Measurements from ENCODE around the gene PMEPA1.

The PMEPA1 gene

GRCh38 chr20:57601737-57602136, 108.1 kb downstream of the PMEPA1 start:
- Histone ChIP-seq H4K8ac (ENCODE audit: low read depth, low read length) (no peak overlapping the region), H2BK12ac (ENCODE audit: low read length) (no peak overlapping the region), H3K4me2 (ENCODE audit: insufficient read depth, low read length, poor library complexity, severe bottlenecking) (no peak overlapping the region), H3K79me1 (ENCODE audit: low read depth, low read length) (no peaks in the 10 kb centered on the region), H3K36me3 (replicated peaks in 1 of 2; ENCODE audit: control insufficient read depth in 2 of 2, insufficient read depth in 2 of 2, low read length in 2 of 2) (no peaks in the 10 kb centered on the region), H3K27ac (replicated peaks; ENCODE audit: low read length) (no peak overlapping the region), H3K9me3 (replicated peaks in 1 of 2; ENCODE audit: control insufficient read depth in 2 of 2, insufficient read depth in 1 of 2, low read depth in 1 of 2, low read length in 2 of 2) (no peaks in the 10 kb centered on the region), H4K91ac (ENCODE audit: low read depth, low read length, poor library complexity) (peak overlapping the region; percentile 35), H3K4me1 (ENCODE audit: control insufficient read depth in 2 of 2, insufficient read depth in 1 of 2, low read depth in 1 of 2, low read length in 2 of 2) (peaks cover 0 to 7% of the 10 kb centered on the region in 2 donors), H3K4me3 (ENCODE audit: low read length in 2 of 2) (no peak overlapping the region), H2BK5ac (ENCODE audit: low read length) (no peak overlapping the region), H3K9ac (ENCODE audit: low read depth, low read length, poor library complexity) (no peak overlapping the region), H2AFZ (ENCODE audit: low read length) (no peak overlapping the region), H2BK15ac (ENCODE audit: low read length) (no peak overlapping the region), H3K4ac (ENCODE audit: low read length) (no peak overlapping the region), H2AK5ac (ENCODE audit: low read depth, low read length) (no peak overlapping the region), H3K27me3 (ENCODE audit: control insufficient read depth in 3 of 3, insufficient read depth in 3 of 3, low read depth in 1 of 3, low read length in 3 of 3) (peaks cover 0 to 39% (median 0%) of the 10 kb centered on the region in 3 experiments), H3K18ac (ENCODE audit: low read length) (no peak overlapping the region), H2BK120ac (ENCODE audit: low read depth, low read length) (no peak overlapping the region), H3K23ac (ENCODE audit: low read depth, low read length, poor library complexity) (no peak overlapping the region), H3K14ac (ENCODE audit: low read length) (no peak overlapping the region)
- WGBS, 2 donors (ENCODE audit: extremely low coverage in 2 of 2, insufficient read length in 2 of 2, insufficient replicate concordance in 1 of 2) = no CpG with 5 or more reads among the region's 5 CpGs
- DNase-seq (ENCODE audit: low spot score) = no peak

GRCh38 chr20:57601211-57601570, 108.6 kb downstream of the PMEPA1 start:
- no peak overlapping the region for H3K23ac ChIP-seq (ENCODE audit: low read depth, low read length, poor library complexity)
- no peaks in the 10 kb centered on the region for H3K79me1 ChIP-seq (ENCODE audit: low read depth, low read length)
- DNase-seq (ENCODE audit: low spot score) = no peak
- no peak overlapping the region for H2BK120ac ChIP-seq (ENCODE audit: low read depth, low read length)
- H2BK15ac ChIP-seq (ENCODE audit: low read length) = peak overlapping the region; percentile 63
- no peaks in the 10 kb centered on the region for H3K9me3 ChIP-seq (replicated peaks in 1 of 2; ENCODE audit: control insufficient read depth in 2 of 2, insufficient read depth in 1 of 2, low read depth in 1 of 2, low read length in 2 of 2)
- H3K36me3 ChIP-seq (replicated peaks in 1 of 2; ENCODE audit: control insufficient read depth in 2 of 2, insufficient read depth in 2 of 2, low read length in 2 of 2) = no peaks in the 10 kb centered on the region
- no peak overlapping the region for H4K91ac ChIP-seq (ENCODE audit: low read depth, low read length, poor library complexity)
- H3K27ac ChIP-seq (replicated peaks; ENCODE audit: low read length) = no peak overlapping the region
- H3K14ac ChIP-seq (ENCODE audit: low read length) = peak overlapping the region; percentile 78
- no peak overlapping the region for H3K4me2 ChIP-seq (ENCODE audit: insufficient read depth, low read length, poor library complexity, severe bottlenecking)
- peaks cover 0 to 35% (median 0%) of the 10 kb centered on the region in 3 experiments for H3K27me3 ChIP-seq (ENCODE audit: control insufficient read depth in 3 of 3, insufficient read depth in 3 of 3, low read depth in 1 of 3, low read length in 3 of 3)
- WGBS, 2 donors (ENCODE audit: extremely low coverage in 2 of 2, insufficient read length in 2 of 2, insufficient replicate concordance in 1 of 2) = no CpG with 5 or more reads among the region's 2 CpGs
- no peak overlapping the region for H4K8ac ChIP-seq (ENCODE audit: low read depth, low read length)
- H2BK5ac ChIP-seq (ENCODE audit: low read length) = no peak overlapping the region
- no peak overlapping the region for H3K4ac ChIP-seq (ENCODE audit: low read length)
- no peak overlapping the region for H3K18ac ChIP-seq (ENCODE audit: low read length)
- no peak overlapping the region for H3K9ac ChIP-seq (ENCODE audit: low read depth, low read length, poor library complexity)
- H3K4me3 ChIP-seq (ENCODE audit: low read length in 2 of 2) = no peak overlapping the region
- H2BK12ac ChIP-seq (ENCODE audit: low read length) = no peak overlapping the region
- peaks cover 0 to 7% of the 10 kb centered on the region in 2 donors for H3K4me1 ChIP-seq (ENCODE audit: control insufficient read depth in 2 of 2, insufficient read depth in 1 of 2, low read depth in 1 of 2, low read length in 2 of 2)
- no peak overlapping the region for H2AFZ ChIP-seq (ENCODE audit: low read length)
- H2AK5ac ChIP-seq (ENCODE audit: low read depth, low read length) = peak overlapping the region; percentile 20

- Histone ChIP-seq H3K14ac (ENCODE audit: low read length) (peak overlapping the region; percentile 78), H3K9ac (ENCODE audit: low read depth, low read length, poor library complexity) (no peak overlapping the region), H4K8ac (ENCODE audit: low read depth, low read length) (no peak overlapping the region), H3K23ac (ENCODE audit: low read depth, low read length, poor library complexity) (no peak overlapping the region), H3K79me1 (ENCODE audit: low read depth, low read length) (no peaks in the 10 kb centered on the region), H3K27ac (replicated peaks; ENCODE audit: low read length) (no peak overlapping the region), H2BK120ac (ENCODE audit: low read depth, low read length) (no peak overlapping the region), H2AK5ac (ENCODE audit: low read depth, low read length) (peak overlapping the region; percentile 20), H2AFZ (ENCODE audit: low read length) (no peak overlapping the region), H3K4ac (ENCODE audit: low read length) (no peak overlapping the region), H3K27me3 (ENCODE audit: control insufficient read depth in 3 of 3, insufficient read depth in 3 of 3, low read depth in 1 of 3, low read length in 3 of 3) (peaks cover 0 to 34% (median 0%) of the 10 kb centered on the region in 3 experiments), H3K9me3 (replicated peaks in 1 of 2; ENCODE audit: control insufficient read depth in 2 of 2, insufficient read depth in 1 of 2, low read depth in 1 of 2, low read length in 2 of 2) (no peaks in the 10 kb centered on the region), H2BK5ac (ENCODE audit: low read length) (no peak overlapping the region), H3K4me2 (ENCODE audit: insufficient read depth, low read length, poor library complexity, severe bottlenecking) (no peak overlapping the region), H2BK12ac (ENCODE audit: low read length) (no peak overlapping the region), H3K4me3 (ENCODE audit: low read length in 2 of 2) (no peak overlapping the region), H3K36me3 (replicated peaks in 1 of 2; ENCODE audit: control insufficient read depth in 2 of 2, insufficient read depth in 2 of 2, low read length in 2 of 2) (no peaks in the 10 kb centered on the region), H4K91ac (ENCODE audit: low read depth, low read length, poor library complexity) (no peak overlapping the region), H3K4me1 (ENCODE audit: control insufficient read depth in 2 of 2, insufficient read depth in 1 of 2, low read depth in 1 of 2, low read length in 2 of 2) (peaks cover 0 to 7% of the 10 kb centered on the region in 2 donors), H2BK15ac (ENCODE audit: low read length) (peak overlapping the region; percentile 63), H3K18ac (ENCODE audit: low read length) (peak overlapping the region; percentile 27)
- DNase-seq (ENCODE audit: low spot score) = no peak
- WGBS, 2 donors (ENCODE audit: extremely low coverage in 2 of 2, insufficient read length in 2 of 2, insufficient replicate concordance in 1 of 2) = no CpG with 5 or more reads among the region's 13 CpGs
Observed at GRCh38 chr20:57600320-57601210, 109.2 kb downstream of the PMEPA1 start.

- peak overlapping the region; percentile 64 for H3K9ac ChIP-seq (ENCODE audit: low read depth, low read length, poor library complexity)
- no peaks in the 10 kb centered on the region for H3K9me3 ChIP-seq (replicated peaks in 1 of 2; ENCODE audit: control insufficient read depth in 2 of 2, insufficient read depth in 1 of 2, low read depth in 1 of 2, low read length in 2 of 2)
- no peak overlapping the region for H2BK12ac ChIP-seq (ENCODE audit: low read length)
- no peak overlapping the region for H2AFZ ChIP-seq (ENCODE audit: low read length)
- no peak overlapping the region for H3K27ac ChIP-seq (replicated peaks; ENCODE audit: low read length)
- H2AK5ac ChIP-seq (ENCODE audit: low read depth, low read length) = no peak overlapping the region
- no peak overlapping the region for H3K4me3 ChIP-seq (ENCODE audit: low read length in 2 of 2)
- H3K14ac ChIP-seq (ENCODE audit: low read length) = no peak overlapping the region
- H3K4ac ChIP-seq (ENCODE audit: low read length) = no peak overlapping the region
- no peaks in the 10 kb centered on the region for H3K79me1 ChIP-seq (ENCODE audit: low read depth, low read length)
- H3K23ac ChIP-seq (ENCODE audit: low read depth, low read length, poor library complexity) = no peak overlapping the region
- WGBS, 2 donors (ENCODE audit: extremely low coverage in 2 of 2, insufficient read length in 2 of 2, insufficient replicate concordance in 1 of 2) = no CpG with 5 or more reads among the region's 5 CpGs
- no peak for DNase-seq (ENCODE audit: low spot score)
- no peak overlapping the region for H3K18ac ChIP-seq (ENCODE audit: low read length)
- H3K36me3 ChIP-seq (replicated peaks in 1 of 2; ENCODE audit: control insufficient read depth in 2 of 2, insufficient read depth in 2 of 2, low read length in 2 of 2) = no peaks in the 10 kb centered on the region
- H2BK15ac ChIP-seq (ENCODE audit: low read length) = no peak overlapping the region
- no peak overlapping the region for H4K91ac ChIP-seq (ENCODE audit: low read depth, low read length, poor library complexity)
- no peak overlapping the region for H4K8ac ChIP-seq (ENCODE audit: low read depth, low read length)
- no peak overlapping the region for H2BK120ac ChIP-seq (ENCODE audit: low read depth, low read length)
- H3K27me3 ChIP-seq (ENCODE audit: control insufficient read depth in 3 of 3, insufficient read depth in 3 of 3, low read depth in 1 of 3, low read length in 3 of 3) = peaks cover 0 to 39% (median 0%) of the 10 kb centered on the region in 3 experiments
- H3K4me1 ChIP-seq (ENCODE audit: control insufficient read depth in 2 of 2, insufficient read depth in 1 of 2, low read depth in 1 of 2, low read length in 2 of 2) = peaks cover 0 to 7% of the 10 kb centered on the region in 2 donors
- no peak overlapping the region for H3K4me2 ChIP-seq (ENCODE audit: insufficient read depth, low read length, poor library complexity, severe bottlenecking)
- peak overlapping the region; percentile 16 for H2BK5ac ChIP-seq (ENCODE audit: low read length)
Observed at GRCh38 chr20:57598491-57598890, 111.3 kb downstream of the PMEPA1 start.
